Peyer's patch (tissue), 4 donors: Measurements from ENCODE around the gene EPHA7. TPM values are rescaled to one million over a fixed set of nuclear protein-coding genes. Genes with fewer than 3 reads are reported as not detected.

Experiments used
- DNase-seq, 3 donors: peaks; one replicate each; pipeline ENCODE4 v3.0.0-alpha.2; 2017 to 2019
- H3K27ac ChIP-seq, 4 donors: fragments of 200-600 bp; sonication (generic); one replicate each; pipeline ENCODE4 v1.5.1; 2016 to 2019
- H3K27me3 ChIP-seq, 2 donors: fragments of 200-600 bp; sonication (generic); one replicate each; pipeline ENCODE4 v1.5.1; 2019
- H3K36me3 ChIP-seq, 3 donors: fragments of 200-600 bp; sonication (generic); one replicate each; pipeline ENCODE4 v1.5.1; 2016 to 2019
- H3K4me1 ChIP-seq, 4 donors: fragments of 200-600 bp; sonication (generic); one replicate each; pipeline ENCODE4 v1.5.1; 2016 to 2019
- H3K4me3 ChIP-seq, 4 donors: fragments of 200-600 bp; sonication (generic); 1 replicate in 3 of 4; 2 replicates in 1 of 4; pipeline ENCODE4 v1.5.1; 2016 to 2019; ENCODE audit warnings: mild to moderate bottlenecking in 1 of 4
- H3K9me3 ChIP-seq, 4 donors: fragments of 200-600 bp; sonication (generic); one replicate each; pipeline ENCODE4 v1.5.1; 2016 to 2019; ENCODE audit warnings: mild to moderate bottlenecking in 1 of 4
- CTCF ChIP-seq, 6 experiments: fragments of 450-650 bp in 4 of 6; fragments of 200-600 bp in 2 of 6; sonication (generic) in 1 of 6; IDR thresholded peaks; one replicate each; pipeline ENCODE4 v1.5.1; 2017 to 2019; ENCODE audit warnings: antibody characterized with exemption in 6 of 6, mild to moderate bottlenecking in 3 of 6, moderate library complexity in 1 of 6
- POLR2A ChIP-seq, 2 donors: fragments of 450-650 bp; IDR thresholded peaks; one replicate each; pipeline ENCODE4 v1.5.1; 2017; ENCODE audit warnings: antibody characterized with exemption in 2 of 2, mild to moderate bottlenecking in 2 of 2, moderate library complexity in 2 of 2
- total RNA-seq, 4 donors: library from RNA; depleted of rRNA; stranded (reverse); fragments of >200 nt; gene quantifications; one replicate each; pipeline ENCODE4 v1.1.0, GENCODE V29; 2016

Gene EPHA7
- total RNA-seq, 4 donors from 2014 or later: 1.5 to 6.6 (median 3.9) TPM; not detected in 1

- H3K4me3 ChIP-seq: no peak overlapping the region
- H3K36me3 ChIP-seq: no peaks in the 10 kb centered on the region
- TF ChIP-seq POLR2A (IDR thresholded peaks at IDR 0.05): no peak
- TF ChIP-seq CTCF (IDR thresholded peaks at IDR 0.05): no peak
- no peaks in the 10 kb centered on the region for H3K9me3 ChIP-seq
- H3K27me3 ChIP-seq: no peaks in the 10 kb centered on the region
- no peak for DNase-seq
- no peaks in the 10 kb centered on the region for H3K4me1 ChIP-seq
- H3K27ac ChIP-seq: no peak overlapping the region
Observed at GRCh38 chr6:93351222-93351621, 68.1 kb downstream of the EPHA7 start.

DNA sequence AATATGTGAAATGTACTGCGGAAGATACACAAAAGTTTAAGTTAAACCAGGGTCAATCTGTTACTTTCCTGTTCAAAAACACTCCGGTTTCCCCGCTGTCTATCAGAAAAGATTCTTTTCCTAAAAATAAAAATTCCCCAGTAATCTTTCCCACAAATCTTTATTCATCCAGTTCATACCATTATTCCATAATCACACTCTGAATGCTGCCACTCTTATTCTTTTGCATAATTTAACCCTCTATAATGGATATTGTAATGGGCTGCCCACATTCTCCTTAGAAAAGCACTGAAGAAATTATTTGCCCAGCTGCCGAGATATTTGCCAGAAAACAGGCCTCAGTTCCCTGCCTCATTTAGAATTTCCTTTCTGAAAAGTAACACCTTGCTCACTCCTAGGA, 68.6 kb downstream of the EPHA7 start:
- DNase-seq: no peak
- Histone ChIP-seq H3K36me3 (no peaks in the 10 kb centered on the region), H3K4me3 (no peak overlapping the region), H3K9me3 (no peaks in the 10 kb centered on the region), H3K4me1 (no peaks in the 10 kb centered on the region), H3K27ac (no peak overlapping the region), H3K27me3 (no peaks in the 10 kb centered on the region)
- no peak for TF ChIP-seq POLR2A (IDR thresholded peaks at IDR 0.05)
- TF ChIP-seq CTCF (IDR thresholded peaks at IDR 0.05): no peak

- no peaks in the 10 kb centered on the region for H3K9me3 ChIP-seq
- DNase-seq: no peak
- no peaks in the 10 kb centered on the region for H3K27me3 ChIP-seq
- no peak overlapping the region for H3K4me3 ChIP-seq
- TF ChIP-seq POLR2A (IDR thresholded peaks at IDR 0.05) (no peak), CTCF (IDR thresholded peaks at IDR 0.05) (no peak)
- H3K4me1 ChIP-seq: no peaks in the 10 kb centered on the region
- H3K27ac ChIP-seq: no peak overlapping the region
- no peaks in the 10 kb centered on the region for H3K36me3 ChIP-seq
Observed at GRCh38 chr6:93344333-93344835, 75.0 kb downstream of the EPHA7 start.

- no peaks in the 10 kb centered on the region for H3K4me1 ChIP-seq
Observed at GRCh38 chr6:93343476-93343875, 75.9 kb downstream of the EPHA7 start.

DNA sequence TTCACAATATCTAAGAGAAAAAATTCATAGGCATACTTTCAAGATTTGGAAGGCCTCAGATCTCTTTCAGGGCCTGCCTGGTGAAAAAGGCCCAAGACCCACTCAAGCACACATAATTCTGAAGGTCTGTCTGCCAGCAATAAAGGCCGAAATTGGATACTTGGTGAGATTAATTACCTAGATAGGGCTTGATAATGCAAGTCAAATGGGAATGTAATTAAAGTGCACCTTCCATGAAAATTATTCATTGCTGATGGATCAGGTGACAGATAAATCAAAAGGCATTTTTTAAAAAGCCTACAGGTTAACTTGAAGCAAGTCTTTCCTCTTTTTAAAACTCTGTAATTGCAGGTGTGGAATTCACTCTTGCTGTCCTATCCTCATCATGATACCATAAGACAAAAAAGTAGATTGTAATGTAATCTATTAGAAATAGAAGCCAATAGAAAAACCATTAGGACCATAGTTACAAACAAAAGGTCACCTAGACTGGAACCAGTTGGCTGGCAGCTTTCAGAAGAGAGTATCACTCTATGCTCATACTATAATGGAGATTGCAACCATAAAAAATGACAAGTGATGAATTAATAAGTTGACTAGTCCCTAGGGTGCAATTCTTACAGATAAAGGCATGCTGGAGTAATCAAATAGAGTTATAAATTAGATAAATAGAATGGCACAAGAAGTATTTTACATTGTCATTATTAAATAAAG, 77.3 kb downstream of the EPHA7 start:
- no peak for TF ChIP-seq CTCF (IDR thresholded peaks at IDR 0.05)
- TF ChIP-seq POLR2A (IDR thresholded peaks at IDR 0.05): no peak
- no peaks in the 10 kb centered on the region for H3K36me3 ChIP-seq
- H3K4me1 ChIP-seq: no peaks in the 10 kb centered on the region
- no peak overlapping the region for H3K4me3 ChIP-seq
- no peak for DNase-seq
- H3K9me3 ChIP-seq: no peaks in the 10 kb centered on the region
- no peak overlapping the region for H3K27ac ChIP-seq
- H3K27me3 ChIP-seq: no peaks in the 10 kb centered on the region

More at GRCh38 chr6:93343476-93343875, 75.9 kb downstream of the EPHA7 start:
- no peaks in the 10 kb centered on the region for H3K9me3 ChIP-seq
- no peak for TF ChIP-seq CTCF (IDR thresholded peaks at IDR 0.05)
- no peak for TF ChIP-seq POLR2A (IDR thresholded peaks at IDR 0.05)
- H3K4me3 ChIP-seq: no peak overlapping the region
- no peak overlapping the region for H3K27ac ChIP-seq
- H3K27me3 ChIP-seq: no peaks in the 10 kb centered on the region
- no peak for DNase-seq
- H3K36me3 ChIP-seq: no peaks in the 10 kb centered on the region
